ENCODE results near the gene RAB3GAP1.

The RAB3GAP1 gene

DNA sequence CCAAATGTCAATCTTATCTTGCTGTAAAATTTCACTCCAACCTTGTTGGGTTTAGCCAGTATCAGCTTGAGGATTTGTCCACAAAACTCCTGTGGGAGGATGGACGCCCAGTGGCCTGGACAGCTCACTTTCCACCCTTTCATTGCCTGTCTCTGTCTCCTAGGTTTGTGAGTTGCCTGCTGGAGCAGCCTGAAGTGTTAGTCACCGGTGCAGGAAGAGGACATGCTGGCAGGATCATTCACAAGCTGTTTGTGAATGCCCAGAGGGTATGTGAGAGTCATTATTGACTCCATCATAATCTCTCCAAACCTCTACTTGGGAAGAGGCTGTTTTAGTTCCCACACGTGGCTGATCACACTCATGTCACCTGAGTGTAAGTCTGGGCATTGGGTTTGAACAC is 112.3 kb downstream of the RAB3GAP1 start:
- H3K27ac ChIP-seq, result peak overlapping the region; percentile 96
- no peak for TF ChIP-seq ZFX (IDR thresholded peaks at IDR 0.05)
- TF ChIP-seq, protein P1, sequence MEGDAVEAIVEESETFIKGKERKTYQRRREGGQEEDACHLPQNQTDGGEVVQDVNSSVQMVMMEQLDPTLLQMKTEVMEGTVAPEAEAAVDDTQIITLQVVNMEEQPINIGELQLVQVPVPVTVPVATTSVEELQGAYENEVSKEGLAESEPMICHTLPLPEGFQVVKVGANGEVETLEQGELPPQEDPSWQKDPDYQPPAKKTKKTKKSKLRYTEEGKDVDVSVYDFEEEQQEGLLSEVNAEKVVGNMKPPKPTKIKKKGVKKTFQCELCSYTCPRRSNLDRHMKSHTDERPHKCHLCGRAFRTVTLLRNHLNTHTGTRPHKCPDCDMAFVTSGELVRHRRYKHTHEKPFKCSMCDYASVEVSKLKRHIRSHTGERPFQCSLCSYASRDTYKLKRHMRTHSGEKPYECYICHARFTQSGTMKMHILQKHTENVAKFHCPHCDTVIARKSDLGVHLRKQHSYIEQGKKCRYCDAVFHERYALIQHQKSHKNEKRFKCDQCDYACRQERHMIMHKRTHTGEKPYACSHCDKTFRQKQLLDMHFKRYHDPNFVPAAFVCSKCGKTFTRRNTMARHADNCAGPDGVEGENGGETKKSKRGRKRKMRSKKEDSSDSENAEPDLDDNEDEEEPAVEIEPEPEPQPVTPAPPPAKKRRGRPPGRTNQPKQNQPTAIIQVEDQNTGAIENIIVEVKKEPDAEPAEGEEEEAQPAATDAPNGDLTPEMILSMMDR (conservative IDR thresholded peaks at IDR 0.05), result no peak

DNA sequence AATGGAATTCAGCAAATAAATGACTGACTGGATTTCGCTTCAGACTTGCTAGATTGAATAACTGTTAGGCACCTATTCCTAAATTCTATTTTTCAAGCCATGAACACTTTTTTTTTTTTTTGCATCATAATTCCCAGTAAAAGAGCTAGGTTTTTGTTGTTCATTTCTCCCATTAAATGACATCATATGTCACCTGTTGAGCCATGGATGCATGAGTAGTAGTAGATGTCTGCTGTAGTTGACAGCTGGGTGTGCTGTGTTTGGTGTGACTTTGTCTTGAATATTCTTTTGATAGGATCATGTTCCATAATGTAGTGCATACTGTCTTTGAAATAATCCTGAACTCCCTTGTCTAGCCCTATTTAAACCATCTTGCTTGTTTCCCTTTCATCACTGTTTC is 115.2 kb downstream of the RAB3GAP1 start:
- TF ChIP-seq ZFX (IDR thresholded peaks at IDR 0.05), result no peak
- TF ChIP-seq, protein P1 (conservative IDR thresholded peaks at IDR 0.05), result no peak
- H3K27ac ChIP-seq, result no peak overlapping the region

DNA sequence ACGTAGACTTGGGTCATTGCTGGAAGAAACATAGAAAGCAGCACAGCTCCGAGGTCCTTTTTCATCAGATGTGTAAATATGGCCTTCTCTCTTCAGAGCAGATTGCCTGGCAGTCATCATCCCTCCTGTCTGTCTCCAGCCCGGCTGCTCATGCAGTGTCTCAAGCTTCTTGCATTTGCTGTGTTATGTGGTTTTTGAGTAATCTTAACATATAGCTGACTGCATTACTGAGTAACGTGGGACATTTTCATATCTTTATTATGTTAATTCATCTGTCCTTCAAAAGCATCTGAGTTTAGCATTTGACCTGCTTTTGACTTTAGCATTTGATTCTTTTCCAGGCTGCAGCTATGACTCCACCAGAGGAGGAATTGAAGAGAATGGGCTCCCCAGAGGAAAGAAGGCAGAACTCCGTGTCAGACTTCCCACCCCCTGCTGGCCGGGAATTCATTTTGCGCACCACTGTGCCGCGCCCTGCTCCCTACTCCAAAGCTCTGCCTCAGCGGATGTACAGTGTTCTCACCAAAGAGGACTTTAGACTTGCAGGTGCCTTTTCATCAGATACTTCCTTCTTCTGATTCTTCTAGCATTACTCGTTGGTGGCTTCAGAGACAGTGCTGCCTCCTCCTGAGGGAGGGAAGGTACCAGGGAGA is 116.2 kb downstream of the RAB3GAP1 start:
- no peak overlapping the region for H3K27ac ChIP-seq
- TF ChIP-seq, protein P1 (conservative IDR thresholded peaks at IDR 0.05), result no peak
- TF ChIP-seq ZFX (IDR thresholded peaks at IDR 0.05), result no peak

DNA sequence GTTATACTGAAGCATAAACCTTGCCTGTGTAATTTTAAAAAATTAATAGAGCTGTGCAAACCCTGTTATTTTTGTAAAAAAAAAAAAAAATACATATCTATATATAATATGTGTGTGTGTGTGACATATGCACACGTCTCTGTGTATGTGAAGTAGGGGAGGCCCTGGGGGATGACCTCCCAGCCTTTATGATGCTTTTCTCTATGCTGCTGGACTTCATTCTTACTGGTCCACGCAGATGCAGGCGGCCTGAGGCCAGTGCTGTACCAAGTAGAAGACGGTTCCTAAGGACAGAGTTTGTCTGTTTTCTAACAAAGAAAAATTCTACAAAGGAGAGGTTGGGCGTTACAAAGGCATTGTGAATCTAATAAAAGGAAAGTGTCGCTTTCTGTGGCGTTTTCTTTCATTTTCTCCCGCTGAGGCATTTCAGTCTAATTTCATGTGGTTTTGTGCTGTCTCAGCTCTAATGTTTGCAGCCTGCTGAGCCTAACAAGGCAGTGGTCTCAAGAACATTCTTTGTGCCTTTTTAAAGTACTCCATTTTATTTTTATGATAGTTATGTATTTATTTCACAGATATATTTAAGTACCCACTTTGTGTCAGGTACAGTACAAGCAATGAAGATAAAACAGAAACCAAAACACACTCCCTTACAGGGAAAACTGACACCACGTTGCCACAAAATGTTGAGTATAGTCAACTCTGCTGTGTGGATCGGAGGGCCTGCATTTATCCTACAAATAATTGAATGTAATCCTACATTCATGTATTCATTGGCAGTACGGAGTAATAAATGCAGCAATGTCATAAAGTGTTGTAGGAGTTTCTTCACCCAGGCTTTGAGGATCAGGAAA is 118.0 kb downstream of the RAB3GAP1 start:
- H3K27ac ChIP-seq, result no peak overlapping the region
- TF ChIP-seq, protein P1 (conservative IDR thresholded peaks at IDR 0.05), result no peak
- no peak for TF ChIP-seq ZFX (IDR thresholded peaks at IDR 0.05)

DNA sequence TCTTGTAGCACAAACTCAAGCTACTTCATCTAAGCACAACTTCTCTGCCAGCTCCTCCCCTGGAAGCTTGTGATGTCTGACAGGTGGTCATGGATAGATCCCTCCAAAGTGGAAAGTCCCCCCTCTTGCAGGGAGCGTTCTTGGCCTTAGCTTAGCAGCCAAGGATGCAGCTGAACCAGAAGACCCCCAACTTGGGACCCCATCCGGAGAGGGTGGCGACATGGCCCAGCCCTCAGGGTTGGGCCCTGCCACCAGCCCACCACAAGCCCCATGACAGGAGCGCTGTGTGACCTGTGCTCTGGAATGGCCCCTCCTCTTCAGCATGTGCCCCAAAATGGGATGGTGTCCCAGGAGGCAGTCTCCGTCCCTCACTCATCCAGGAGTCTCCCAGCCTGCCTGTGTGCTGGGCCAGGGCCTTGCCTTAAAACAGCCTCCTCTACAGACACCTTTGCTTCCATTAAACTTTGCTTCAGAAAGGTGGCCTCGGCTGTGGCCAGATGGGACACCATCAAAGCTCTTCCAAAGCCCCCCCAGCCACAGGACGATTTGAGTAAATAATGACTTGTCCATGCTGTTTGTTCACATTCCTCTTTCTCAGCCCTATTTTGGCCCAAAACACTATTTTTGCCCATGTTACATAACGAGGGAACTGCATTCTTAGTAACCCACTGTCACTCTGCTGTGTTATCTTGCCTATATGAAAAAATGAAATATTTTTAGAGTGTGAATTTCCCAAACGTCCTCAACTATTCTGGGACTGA is 122.1 kb downstream of the RAB3GAP1 start:
- no peak overlapping the region; the same call in 1 of the 2 replicates for H3K27ac ChIP-seq
- no peak for TF ChIP-seq ZFX (IDR thresholded peaks at IDR 0.05)
- TF ChIP-seq, protein P1 (conservative IDR thresholded peaks at IDR 0.05), result no peak

GRCh38 chr2:135174810-135175093 is 122.7 kb downstream of the RAB3GAP1 start:
- no peak overlapping the region; the same call in 1 of the 2 replicates for H3K27ac ChIP-seq
- TF ChIP-seq, protein P1 (conservative IDR thresholded peaks at IDR 0.05), result no peak
- TF ChIP-seq ZFX (IDR thresholded peaks at IDR 0.05), result no peak

- TF ChIP-seq ZFX (IDR thresholded peaks at IDR 0.05), result no peak
- TF ChIP-seq, protein P1 (conservative IDR thresholded peaks at IDR 0.05), result no peak
- no peak overlapping the region; the same call in 1 of the 2 replicates for H3K27ac ChIP-seq
These were observed 123.1 kb downstream of the RAB3GAP1 start for GRCh38 chr2:135175177-135175576.
